HG02610 (cell line): ENCODE data around the gene KRTAP10-7.
"Not testable (repeated sequence)": the region's sequence is repeated elsewhere in the genome, so short reads cannot be mapped to it uniquely, and the experiment has no call there.

Experiments
- ATAC-seq: cut with Tn5 transposase; IDR thresholded peaks from one replicate; pipeline ENCODE4 v1.9.1; 2021; ENCODE audit warnings: mild to moderate bottlenecking, moderate library complexity; ENCODE audit not compliant: unreplicated experiment

KRTAP10-7 gene

DNA sequence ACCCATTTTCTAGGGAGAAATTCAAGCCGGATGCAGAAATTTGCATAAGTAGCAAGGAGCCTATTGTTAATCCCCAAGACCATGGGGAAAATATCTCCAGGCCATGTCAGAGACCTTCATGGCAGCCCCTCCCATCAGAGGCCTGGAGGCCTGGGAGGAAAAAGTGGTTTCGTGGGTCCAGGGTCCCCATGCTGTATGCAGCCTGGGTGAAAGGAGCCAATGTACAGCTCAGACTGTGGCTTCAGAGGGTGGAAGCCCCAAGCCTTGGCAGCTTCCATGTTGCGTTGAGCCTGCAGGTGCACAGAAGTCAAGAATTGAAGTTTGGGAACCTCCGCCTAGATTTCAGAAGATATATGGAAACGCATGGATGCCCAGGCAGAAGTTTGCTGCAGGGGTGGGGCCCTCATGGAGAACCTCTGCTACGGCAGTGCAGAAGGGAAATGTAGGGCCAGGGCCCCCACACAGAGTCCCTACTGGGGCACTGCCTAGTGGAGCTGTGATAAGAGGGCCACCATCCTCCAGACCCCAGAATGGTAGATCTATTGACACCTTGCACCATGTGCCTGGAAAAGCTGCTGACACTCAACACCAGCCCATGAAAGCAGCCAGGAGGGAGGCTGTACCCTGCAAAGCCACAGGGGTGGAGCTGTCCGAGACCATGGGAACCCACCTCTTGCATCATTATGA is 9.9 kb downstream of the KRTAP10-7 start:
- ATAC-seq: not testable (repeated sequence)

- no peak for ATAC-seq
Observed at GRCh38 chr21:44611551-44611950, 11.2 kb downstream of the KRTAP10-7 start.

- no peak for ATAC-seq
Observed at GRCh38 chr21:44612029-44612486, 11.7 kb downstream of the KRTAP10-7 start, which contains the start of gene KRTAP10-8. KRTAP10-8 (plus strand) TSS chr21:44612079; CDS start chr21:44612101, 22 bp downstream.

- ATAC-seq: no peak
Observed at GRCh38 chr21:44612669-44613229, 12.4 kb downstream of the KRTAP10-7 start.

- ATAC-seq: no peak
Observed at GRCh38 chr21:44613386-44614155, 13.2 kb downstream of the KRTAP10-7 start.

GRCh38 chr21:44614161-44614631 is 13.8 kb downstream of the KRTAP10-7 start:
- ATAC-seq: no peak

- no peak for ATAC-seq
Observed at GRCh38 chr21:44614961-44615391, 14.6 kb downstream of the KRTAP10-7 start.

DNA sequence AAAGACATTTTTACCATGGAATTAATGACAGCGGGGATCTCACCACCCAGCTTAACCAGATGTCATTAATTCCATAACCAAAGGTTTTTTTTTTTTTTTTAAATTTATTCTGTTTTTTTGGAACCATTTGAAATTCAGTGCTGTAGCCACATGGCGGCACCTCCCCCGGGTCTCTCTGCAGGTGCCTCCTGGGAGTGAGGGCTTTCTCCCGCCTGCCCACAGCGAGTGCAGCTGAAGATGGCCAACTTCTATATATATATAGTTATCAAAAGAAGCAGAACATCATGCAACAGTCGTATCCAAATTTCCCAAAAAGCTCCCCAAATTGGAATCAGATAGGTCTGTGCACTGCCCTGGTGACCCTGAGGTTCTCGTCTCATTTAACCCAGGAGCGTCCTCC is 15.1 kb downstream of the KRTAP10-7 start:
- ATAC-seq: no peak

DNA sequence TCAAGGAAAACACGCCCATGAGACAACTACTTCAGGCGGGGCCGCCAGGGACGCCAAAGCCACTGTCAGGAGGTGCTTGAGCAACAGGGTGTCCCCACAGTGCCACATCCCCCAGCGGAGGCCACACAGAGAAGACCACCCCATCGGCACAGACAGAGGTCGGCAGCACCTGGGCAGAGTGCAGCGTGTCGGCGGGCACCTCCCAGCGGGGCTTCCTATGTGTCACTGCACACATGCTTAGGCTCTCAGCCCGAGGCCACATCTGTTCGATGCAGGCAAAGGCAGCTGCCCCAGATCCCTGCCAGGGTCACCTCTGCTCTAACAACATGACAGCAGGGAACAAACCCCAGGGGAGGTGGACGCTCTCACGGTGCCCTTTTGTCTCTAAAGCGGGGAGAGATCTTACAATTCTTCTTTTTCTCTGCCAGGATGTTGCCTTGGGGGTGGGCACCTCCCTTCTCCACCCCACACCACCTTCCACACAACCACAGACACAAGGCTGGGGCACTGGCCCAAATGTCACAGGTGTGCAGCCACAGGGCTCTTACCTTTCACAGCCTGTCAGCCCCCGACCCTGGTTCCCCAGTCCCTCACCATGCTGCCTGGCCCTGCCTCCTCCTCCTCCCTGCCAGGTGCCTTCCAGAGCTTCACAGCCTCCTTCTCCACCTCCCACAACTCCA is 15.7 kb downstream of the KRTAP10-7 start:
- no peak for ATAC-seq

- no peak for ATAC-seq
Observed at GRCh38 chr21:44616591-44616926, 16.2 kb downstream of the KRTAP10-7 start.

DNA sequence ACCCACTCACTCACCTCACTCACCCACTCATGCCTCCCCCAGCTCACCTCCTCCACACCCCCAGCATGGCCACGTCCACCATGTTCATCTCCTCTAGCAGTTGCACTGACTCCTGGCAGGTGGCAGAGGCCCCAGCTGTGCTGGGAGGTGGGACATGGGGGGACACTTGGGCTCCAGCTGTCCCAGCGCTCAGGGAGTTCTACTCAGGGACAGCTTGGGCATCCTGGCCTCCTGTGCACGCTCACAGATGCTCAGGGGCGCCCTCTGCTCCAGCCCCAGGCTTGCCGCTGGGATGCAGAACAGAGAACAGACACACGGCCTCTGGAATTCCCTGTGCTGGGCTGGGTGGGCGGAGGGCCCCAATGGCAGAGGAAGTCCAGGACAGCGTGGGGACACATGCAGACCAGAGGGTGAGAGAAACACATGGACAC is 16.7 kb downstream of the KRTAP10-7 start:
- no peak for ATAC-seq

GRCh38 chr21:44618504-44618903 is 18.1 kb downstream of the KRTAP10-7 start:
- ATAC-seq: no peak

DNA sequence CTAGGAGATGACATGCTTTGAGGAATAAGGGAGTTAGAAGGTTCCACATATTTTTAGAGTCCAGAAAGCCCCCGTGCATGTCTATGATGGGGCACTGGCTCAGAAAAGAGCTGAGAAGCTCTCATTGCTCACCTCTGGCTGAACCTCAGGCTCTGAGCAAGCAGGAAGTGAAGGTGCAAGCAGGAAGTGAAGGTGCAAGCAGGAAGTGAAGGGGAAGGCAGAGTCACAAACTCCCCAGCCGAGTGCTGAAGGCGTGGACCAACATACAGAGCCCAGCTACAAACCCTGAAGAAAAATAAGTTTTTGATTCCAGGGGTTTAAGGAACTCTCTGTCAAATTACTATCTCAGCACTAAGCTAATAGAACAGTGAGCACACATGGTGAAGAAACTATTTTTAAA is 18.5 kb downstream of the KRTAP10-7 start:
- ATAC-seq: no peak

- ATAC-seq: no peak
Observed at GRCh38 chr21:44619886-44620285, 19.5 kb downstream of the KRTAP10-7 start.

DNA sequence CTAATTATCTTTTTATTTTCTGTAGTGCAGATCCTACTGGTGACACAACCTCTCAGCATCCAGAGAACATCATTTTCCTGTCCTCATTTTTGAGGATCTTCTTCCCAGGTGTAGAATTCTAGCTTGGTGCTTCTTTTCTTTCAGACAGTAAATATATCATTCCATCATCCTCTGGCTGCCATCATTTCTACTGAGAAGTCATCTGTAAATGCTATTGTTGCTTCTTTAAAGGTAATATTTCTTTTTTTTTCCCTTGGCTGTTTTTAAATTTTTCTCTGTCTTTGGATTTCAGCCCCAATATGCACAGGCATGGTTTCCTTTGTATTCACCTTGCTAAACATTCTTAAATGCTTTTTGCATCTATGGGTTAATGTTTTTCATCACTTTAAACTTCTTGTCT is 23.2 kb downstream of the KRTAP10-7 start:
- ATAC-seq: no peak

DNA sequence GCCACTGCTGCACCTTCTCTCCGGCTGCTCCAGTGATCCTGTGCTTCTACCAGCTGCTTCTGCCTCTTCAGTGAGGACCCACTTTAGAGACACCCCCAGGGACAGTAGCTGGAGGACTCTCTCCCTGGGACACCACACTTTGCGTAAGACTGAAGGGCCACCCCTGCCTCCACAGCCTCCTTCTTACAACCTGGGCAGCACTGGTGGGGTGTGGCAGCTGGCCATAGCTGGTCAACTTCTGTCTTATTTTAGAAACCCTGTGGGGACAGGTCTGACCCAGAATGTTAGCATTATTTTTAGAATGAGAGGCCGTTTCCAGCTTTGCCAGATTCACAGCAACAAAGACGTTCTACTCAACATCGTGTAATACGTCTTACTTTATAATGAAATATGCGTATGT is 25.4 kb downstream of the KRTAP10-7 start:
- no peak for ATAC-seq

- no peak for ATAC-seq
Observed at GRCh38 chr21:44626262-44626661, 25.9 kb downstream of the KRTAP10-7 start.

DNA sequence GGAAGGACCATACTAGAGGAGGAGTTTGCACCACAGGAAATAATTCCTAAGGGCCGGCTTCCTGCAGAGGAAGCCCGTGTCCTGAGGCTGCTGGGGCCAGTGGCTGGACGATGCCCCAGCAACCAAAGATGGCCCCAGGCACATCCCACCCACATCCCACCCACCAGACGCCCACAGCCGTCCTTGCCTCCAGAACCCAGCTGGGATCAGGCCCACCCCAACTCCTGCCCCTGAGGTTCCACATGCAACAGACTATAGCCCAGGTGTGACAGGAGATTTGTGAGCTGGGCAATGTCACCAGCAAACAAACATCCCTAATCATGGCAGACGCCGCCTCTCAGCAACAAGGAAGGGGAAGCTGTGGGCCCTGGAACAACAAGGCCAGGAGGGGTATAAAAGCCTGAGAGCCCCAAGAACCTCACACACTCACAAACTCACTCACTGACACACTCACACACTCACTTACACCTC is 26.3 kb downstream of the KRTAP10-7 start, which contains the start of gene KRTAP10-9:
Gene KRTAP10-9, plus strand, starts transcription at position 421 of the 471 bp plus-strand sequence. CDS start 79 bp downstream, outside the sequence.
- no peak for ATAC-seq

DNA sequence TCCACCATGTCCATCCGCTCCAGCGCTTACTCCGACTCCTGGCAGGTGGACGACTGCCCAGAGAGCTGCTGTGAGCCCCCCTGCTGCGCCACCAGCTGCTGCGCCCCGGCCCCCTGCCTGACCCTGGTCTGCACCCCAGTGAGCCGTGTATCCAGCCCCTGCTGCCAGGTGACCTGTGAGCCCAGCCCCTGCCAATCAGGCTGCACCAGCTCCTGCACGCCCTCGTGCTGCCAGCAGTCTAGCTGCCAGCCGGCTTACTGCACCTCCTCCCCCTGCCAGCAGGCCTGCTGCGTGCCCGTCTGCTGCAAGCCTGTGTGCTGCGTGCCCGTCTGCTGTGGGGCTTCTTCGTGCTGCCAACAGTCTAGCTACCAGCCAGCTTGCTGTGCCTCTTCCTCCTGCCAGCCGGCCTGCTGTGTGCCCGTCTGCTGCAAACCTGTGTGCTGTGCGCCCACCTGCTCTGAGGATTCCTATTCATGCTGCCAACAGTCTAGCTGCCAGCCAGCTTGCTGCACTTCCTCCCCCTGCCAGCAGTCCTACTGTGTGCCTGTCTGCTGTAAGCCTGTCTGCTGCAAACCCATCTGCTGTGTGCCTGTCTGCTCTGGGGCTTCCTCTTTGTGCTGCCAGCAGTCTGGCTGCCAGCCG is 26.9 kb downstream of the KRTAP10-7 start:
- not testable (repeated sequence) for ATAC-seq

GRCh38 chr21:44627831-44628233 is 27.4 kb downstream of the KRTAP10-7 start:
- not testable (repeated sequence) for ATAC-seq
